HG03103 (cell line): Measurements from ENCODE around the gene OR2AG1.

ENCODE experiments used
- ATAC-seq: cut with Tn5 transposase; IDR thresholded peaks from one replicate; pipeline ENCODE4 v1.9.1; 2021; ENCODE audit warnings: low read depth; ENCODE audit not compliant: unreplicated experiment

Gene OR2AG1, protein sequence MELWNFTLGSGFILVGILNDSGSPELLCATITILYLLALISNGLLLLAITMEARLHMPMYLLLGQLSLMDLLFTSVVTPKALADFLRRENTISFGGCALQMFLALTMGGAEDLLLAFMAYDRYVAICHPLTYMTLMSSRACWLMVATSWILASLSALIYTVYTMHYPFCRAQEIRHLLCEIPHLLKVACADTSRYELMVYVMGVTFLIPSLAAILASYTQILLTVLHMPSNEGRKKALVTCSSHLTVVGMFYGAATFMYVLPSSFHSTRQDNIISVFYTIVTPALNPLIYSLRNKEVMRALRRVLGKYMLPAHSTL

DNA sequence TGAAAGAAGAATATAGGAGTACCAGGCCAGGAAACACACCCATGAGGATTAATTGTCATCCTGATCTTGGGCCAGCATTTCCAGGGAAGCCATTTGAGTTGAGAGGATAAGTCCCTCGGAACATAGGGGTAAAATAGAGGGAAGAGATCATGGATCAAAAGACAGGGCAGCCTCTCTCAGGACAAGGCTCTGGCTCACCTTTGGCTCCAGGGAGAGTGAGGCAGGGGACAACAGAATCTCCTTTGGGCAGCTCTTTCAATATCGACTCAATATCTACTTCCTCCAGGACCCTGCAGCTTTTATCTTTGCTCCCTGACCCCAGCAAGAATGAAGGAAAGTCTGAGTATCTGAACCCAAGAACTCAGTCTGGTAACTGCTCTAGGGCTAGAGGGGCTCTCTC, at the start of gene OR2AG1:
Gene OR2AG1, plus strand, starts transcription at position 301 of the 400 bp plus-strand sequence. CDS start 2,018 bp downstream, outside the sequence.
- ATAC-seq, result no peak

- no peak for ATAC-seq
Measured at GRCh38 chr11:6733326-6734275, 49.2 kb upstream of the OR2AG1 start.

DNA sequence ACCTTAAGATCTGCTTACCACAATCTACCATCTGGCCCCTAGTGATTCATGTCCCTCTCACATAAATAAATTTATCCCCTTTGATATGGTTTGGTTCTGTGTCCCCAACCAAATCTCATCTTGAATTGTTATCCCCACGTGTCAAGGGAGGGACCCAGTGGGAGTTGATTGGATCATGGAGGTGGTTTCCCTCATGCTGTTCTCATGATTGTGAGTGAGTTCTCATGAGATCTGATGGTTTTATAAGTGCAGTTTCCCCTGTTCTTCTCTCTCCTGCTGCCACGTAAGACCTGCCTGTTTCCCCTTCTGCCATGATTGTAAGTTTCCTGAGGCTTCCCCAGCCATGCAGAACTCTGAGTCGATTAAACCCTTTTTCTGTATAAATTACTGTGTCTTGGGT, 48.2 kb upstream of the OR2AG1 start:
- ATAC-seq, result no peak

DNA sequence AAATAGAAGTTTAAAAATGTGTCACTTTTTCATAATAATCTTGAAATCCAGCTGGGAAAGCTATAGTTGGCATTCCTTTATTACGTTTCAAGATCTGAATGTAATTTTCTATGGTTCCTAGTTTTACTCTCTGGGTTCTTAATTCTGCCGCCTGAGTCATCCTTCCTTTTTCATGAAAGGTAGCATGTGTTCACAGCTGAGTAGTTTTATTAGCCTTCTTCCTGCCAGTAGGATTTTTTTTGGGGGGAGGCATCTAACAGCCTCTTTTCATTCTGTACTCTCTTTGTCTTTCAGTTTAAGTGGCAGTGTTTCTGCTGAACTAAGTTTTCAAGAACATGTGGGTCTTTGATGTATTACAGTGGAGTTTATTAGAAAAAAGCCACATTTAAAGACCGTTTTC, 47.5 kb upstream of the OR2AG1 start:
- ATAC-seq, result no peak

DNA sequence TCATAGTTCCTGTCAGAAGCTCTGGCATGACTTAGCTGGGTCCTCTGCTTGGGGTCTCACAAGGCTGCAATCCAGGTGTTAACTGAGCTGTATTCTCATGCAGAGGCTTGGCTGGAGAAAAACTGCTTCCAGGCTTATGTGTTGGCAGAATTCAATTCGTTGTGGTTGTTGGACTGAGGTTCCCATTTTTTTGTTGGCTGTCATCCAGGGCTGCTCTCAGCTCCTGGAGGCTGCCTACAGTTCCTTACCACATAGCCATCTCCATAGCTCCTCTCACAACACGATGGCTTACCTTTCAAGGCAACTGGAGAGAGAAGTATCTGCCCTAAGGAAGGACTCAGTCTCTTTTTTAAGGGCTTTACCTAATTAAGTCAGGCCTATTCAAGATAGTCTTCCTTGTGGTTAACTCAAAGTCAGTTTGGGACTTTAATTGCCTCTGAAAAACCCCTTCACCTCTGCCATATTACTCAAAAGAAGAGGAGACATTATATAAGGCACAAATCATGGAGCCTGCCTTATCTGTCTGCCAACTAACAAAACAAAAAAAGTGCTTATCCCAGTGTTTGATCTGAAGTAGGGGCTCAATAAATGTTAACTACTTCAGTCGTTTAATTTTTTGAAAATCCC, 46.2 kb upstream of the OR2AG1 start:
- ATAC-seq, result no peak

GRCh38 chr11:6737872-6738466, 44.9 kb upstream of the OR2AG1 start:
- ATAC-seq, result peak; percentile 75

GRCh38 chr11:6738590-6738989, 44.2 kb upstream of the OR2AG1 start:
- ATAC-seq, result no peak

DNA sequence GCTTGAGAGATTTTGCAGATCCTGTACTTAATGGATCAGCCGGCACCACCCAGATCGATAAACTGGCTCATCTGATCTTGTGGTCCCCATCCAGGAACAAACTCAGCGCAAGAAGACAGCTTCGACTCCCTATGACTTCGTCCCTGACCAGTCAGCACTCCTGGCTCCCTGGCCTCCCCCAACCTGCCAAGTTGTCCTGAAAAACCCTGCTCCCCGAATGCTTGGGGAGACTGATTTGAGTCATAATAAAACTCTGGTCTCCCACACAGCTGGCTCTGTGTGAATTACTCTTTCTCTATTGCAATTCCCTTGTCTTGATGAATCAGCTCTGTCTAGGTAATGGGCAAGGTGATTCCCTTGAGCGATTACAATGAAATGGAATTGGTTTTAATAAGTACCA, 40.6 kb upstream of the OR2AG1 start:
- no peak for ATAC-seq

- ATAC-seq, result no peak
Measured at GRCh38 chr11:6745018-6745417, 37.8 kb upstream of the OR2AG1 start.

DNA sequence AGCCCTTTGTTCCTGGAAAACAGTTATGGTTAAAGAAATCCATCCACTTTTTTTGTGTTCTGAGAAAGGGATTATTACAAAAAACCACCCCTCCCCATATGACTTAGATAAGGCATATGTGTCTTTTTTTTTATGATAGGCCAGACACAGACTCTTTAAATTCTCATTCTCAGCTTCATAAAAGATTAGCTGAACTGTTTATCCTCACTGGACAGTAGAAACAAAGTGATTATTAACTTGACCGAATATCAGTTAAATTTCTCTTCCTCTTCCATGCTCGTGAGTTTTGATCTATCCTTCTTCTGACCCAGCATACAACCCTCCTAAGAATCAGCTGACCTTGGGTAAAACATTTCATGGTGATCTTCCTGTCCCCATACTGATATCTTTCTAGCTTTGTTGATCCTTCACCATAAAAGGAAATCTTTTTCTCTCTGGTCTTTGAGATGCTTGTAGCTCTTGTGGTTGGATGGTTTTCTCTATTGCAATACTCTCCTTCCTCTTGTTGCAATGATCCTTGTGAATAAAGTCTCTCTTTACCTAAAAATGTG, 37.3 kb upstream of the OR2AG1 start:
- peak; percentile 43 for ATAC-seq

DNA sequence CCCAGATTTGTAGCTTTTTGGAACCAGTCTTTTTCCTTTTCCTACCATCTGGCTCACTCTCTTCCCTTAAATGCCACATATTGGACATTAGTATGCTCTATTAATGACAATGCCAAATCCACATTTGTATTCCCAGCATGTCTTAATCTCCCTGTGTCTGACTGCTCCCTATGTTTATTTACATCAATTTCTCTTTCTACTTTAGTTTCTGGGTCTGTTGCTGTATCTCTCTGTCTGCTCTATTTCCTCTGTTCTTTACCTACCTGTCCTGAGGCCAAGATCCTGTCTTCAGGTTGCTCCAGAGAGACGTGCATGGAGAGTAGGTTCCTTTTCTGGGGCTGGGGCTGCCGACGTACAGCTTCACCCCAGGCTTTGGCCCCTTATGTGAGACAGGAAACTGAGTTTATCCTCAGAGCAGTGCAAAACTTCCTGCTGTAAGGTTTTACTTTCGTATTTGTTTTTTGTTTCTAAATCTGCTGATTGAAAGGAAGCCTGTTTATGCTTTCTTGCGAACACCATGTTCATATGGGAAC, 36.7 kb upstream of the OR2AG1 start:
- peak; percentile 69 for ATAC-seq

- ATAC-seq, result no peak
Measured at GRCh38 chr11:6746626-6747025, 36.2 kb upstream of the OR2AG1 start.

DNA sequence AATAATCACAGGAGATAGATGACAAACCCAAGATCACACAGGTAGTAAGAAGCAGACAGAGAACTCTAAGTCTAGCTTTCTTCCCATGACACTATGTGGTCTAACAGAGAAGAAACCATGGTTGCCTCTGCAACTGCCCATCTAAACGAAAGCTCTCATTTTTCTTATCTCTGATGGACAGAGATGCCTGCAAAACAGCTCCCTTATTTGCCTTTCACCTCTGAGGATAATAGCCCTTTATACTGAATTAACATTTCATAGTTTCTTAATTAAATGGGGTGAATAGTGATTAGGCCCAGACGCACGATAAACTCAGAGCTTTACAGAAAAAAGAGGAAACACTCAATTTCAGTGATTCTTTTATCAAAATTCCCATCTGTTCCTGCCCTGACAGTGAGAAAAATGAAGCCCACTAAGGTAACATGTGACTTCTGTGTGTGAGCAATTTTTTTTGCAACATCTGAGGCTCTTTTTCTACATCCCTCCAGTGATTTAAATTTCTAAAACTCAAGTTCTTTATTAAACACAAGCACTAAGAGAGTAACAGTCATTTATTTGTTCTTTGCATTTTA, 35.6 kb upstream of the OR2AG1 start:
- no peak for ATAC-seq

DNA sequence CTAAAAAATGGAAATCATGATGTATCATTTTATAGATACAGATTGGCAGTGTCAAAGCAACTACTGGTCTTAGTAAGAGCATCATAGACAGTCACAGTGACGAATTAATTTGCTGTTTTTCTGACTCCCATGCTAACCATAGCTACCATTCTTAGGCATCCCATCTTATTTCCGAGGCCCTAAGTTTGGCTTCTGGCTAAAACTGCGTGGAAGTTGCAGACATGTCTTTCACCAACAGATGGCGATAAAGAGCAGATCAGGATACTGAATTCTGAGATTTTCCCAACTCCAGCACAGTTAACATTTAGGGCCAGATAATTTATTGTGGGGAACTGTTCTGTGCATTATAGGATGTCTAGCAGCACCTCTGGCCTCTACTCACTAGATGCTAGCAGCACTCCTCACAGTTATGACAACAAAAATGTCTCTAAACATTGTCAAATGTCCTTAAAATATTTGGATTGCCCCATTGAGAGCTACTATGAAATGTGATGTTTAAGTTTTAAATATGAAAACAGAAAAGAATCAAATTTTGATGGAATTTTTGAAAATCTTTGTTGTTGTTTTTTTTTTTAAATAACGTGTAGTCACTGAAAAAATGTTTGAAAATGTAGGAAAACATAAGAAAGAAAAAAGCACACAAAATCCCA, 27.4 kb upstream of the OR2AG1 start:
- ATAC-seq, result no peak

GRCh38 chr11:6755953-6756347, 26.9 kb upstream of the OR2AG1 start:
- no peak for ATAC-seq

- no peak for ATAC-seq
Measured at GRCh38 chr11:6757373-6757967, 25.4 kb upstream of the OR2AG1 start.

- peak; percentile 95 for ATAC-seq
Measured at GRCh38 chr11:6771926-6772893, 10.6 kb upstream of the OR2AG1 start, which contains the start of gene OR2AG2. TSS of gene OR2AG2 (minus strand) at chr11:6771976. CDS start at chr11:6768957, 3,019 bp downstream.

DNA sequence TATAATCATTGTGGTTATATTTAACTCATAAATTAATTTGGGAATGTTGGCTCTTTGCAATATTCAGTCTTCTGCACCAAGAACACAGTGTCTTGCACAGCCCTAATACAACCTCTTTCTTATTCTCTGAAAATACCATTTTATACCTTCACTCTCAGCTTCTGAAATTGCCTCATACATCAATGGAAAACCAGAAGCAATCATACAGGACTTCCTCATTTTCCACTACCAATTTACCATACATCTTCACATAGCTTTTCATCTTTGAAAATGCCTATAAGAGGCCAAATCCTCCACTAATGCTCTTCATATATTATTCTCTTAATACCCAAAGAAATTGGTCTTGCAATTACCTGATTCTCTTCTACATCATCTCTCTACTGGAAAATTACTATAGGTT, 4.3 kb upstream of the OR2AG1 start:
- no peak for ATAC-seq
